Endothelial cell of umbilical vein (primary cell): Measurements from ENCODE around the gene THAP4. TPM values are rescaled to one million over a fixed set of nuclear protein-coding genes. Genes with fewer than 3 reads are reported as not detected.

Experiments
- BruUV-seq: library from RNA; stranded (reverse); fragments of 400-500 nt; replicated peaks from 2 replicates; lab custom pipeline; 2021; lab: Mats Ljungman, UMichigan
- CTCF ChIA-PET: fragments of 300-600, 350-600 bp; sonication (Branson Sonifier 250); formaldehyde crosslinking; loops from one replicate; lab custom pipeline; 2021; ENCODE audit warnings: antibody characterized with exemption, inconsistent platforms; lab: Charles Lee
- POLR2A ChIA-PET: fragments of 300-600, 350-600 bp; sonication (Branson Sonifier 250); formaldehyde crosslinking; loops from one replicate; lab custom pipeline; 2021; ENCODE audit warnings: antibody characterized with exemption, inconsistent platforms; lab: Charles Lee
- DNase-seq: peaks from one replicate; pipeline ENCODE4 v3.0.0-alpha.2; 2011; ENCODE audit warnings: low read depth, low spot score
- FAIRE-seq: peaks from 2 replicates; lab custom pipeline; 2011; peaks lifted over from hg19 to GRCh38; lab: Jason Lieb, UNC
- H2AFZ ChIP-seq: 2 replicates; pipeline ENCODE4 v1.6.0; 2012; ENCODE audit warnings: low read depth, low read length, control low read depth, inconsistent platforms
- H3K27ac ChIP-seq: 2 replicates; pipeline ENCODE4 v1.5.1; 2011; ENCODE audit warnings: low read depth, mild to moderate bottlenecking, control low read depth, low read length, moderate library complexity; ENCODE audit not compliant: insufficient read depth
- H3K27me3 ChIP-seq, 2 experiments: 2 replicates each; pipeline versions ENCODE4 v1.6.0 to v1.6.1; 2011; ENCODE audit warnings: low read length in 2 of 2, mixed read lengths in 1 of 2; ENCODE audit not compliant: control insufficient read depth in 2 of 2, insufficient read depth in 2 of 2
- H3K36me3 ChIP-seq, 2 experiments: 2 replicates in 1 of 2; 3 replicates in 1 of 2; pipeline ENCODE4 v1.5.1; 2011; ENCODE audit warnings: low read length in 2 of 2, mild to moderate bottlenecking in 1 of 2, moderate library complexity in 1 of 2; ENCODE audit not compliant: control insufficient read depth in 2 of 2, insufficient read depth in 2 of 2; ENCODE audit errors: extremely low read depth in 1 of 2
- H3K4me1 ChIP-seq: 3 replicates; pipeline ENCODE4 v1.5.1; 2011; ENCODE audit warnings: mild to moderate bottlenecking, low read length; ENCODE audit not compliant: control insufficient read depth, insufficient read depth; ENCODE audit errors: extremely low read depth
- H3K4me2 ChIP-seq: 2 replicates; pipeline ENCODE4 v1.6.1; 2011; ENCODE audit warnings: low read length, control low read depth, mixed read lengths; ENCODE audit not compliant: insufficient read depth
- H3K4me3 ChIP-seq, 3 experiments: fragments of 200-600 bp in 1 of 3; sonication (generic), shearing (Covaris generic) in 1 of 3; replicated peaks in 1 of 3; 2 replicates each; pipeline ENCODE4 v1.5.1; 2011 to 2016; ENCODE audit warnings: control low read depth in 3 of 3, low read length in 3 of 3, mild to moderate bottlenecking in 2 of 3, inconsistent platforms in 1 of 3, low read depth in 1 of 3, moderate library complexity in 1 of 3; ENCODE audit not compliant: insufficient read depth in 1 of 3
- H3K79me2 ChIP-seq: 2 replicates; pipeline ENCODE4 v1.6.0; 2012; ENCODE audit warnings: low read length, inconsistent platforms; ENCODE audit not compliant: control insufficient read depth, insufficient read depth
- H3K9ac ChIP-seq: replicated peaks from 2 replicates; pipeline ENCODE3; 2011; ENCODE audit warnings: low read length, control low read depth; ENCODE audit not compliant: insufficient read depth; ENCODE audit errors: extremely low read depth
- H3K9me1 ChIP-seq: replicated peaks from 3 replicates; pipeline ENCODE4 v1.6.0; 2011; ENCODE audit warnings: mild to moderate bottlenecking, low read length; ENCODE audit not compliant: control insufficient read depth, insufficient read depth; ENCODE audit errors: extremely low read depth
- H3K9me3 ChIP-seq: replicated peaks from 2 replicates; pipeline ENCODE4 v1.5.1; 2012; ENCODE audit warnings: low read length, inconsistent platforms; ENCODE audit not compliant: control insufficient read depth, insufficient read depth
- H4K20me1 ChIP-seq: replicated peaks from 2 replicates; pipeline ENCODE3; 2011; ENCODE audit warnings: mild to moderate bottlenecking, low read length; ENCODE audit not compliant: control insufficient read depth, insufficient read depth; ENCODE audit errors: extremely low read depth
- EZH2 ChIP-seq: IDR thresholded peaks from 2 replicates; pipeline ENCODE4 v1.6.1; 2012; ENCODE audit warnings: borderline replicate concordance, low read depth, mild to moderate bottlenecking, moderate library complexity, low read length, inconsistent platforms; ENCODE audit not compliant: severe bottlenecking
- FOS ChIP-seq: IDR thresholded peaks from 2 replicates; pipeline ENCODE4 v1.6.1; 2011; ENCODE audit warnings: mild to moderate bottlenecking, low read length, moderate library complexity, borderline replicate concordance; ENCODE audit not compliant: insufficient read depth
- GATA2 ChIP-seq: IDR thresholded peaks from 2 replicates; pipeline ENCODE4 v1.7.0; 2011; ENCODE audit warnings: low read depth, mild to moderate bottlenecking, moderate library complexity, mixed read lengths, low read length; ENCODE audit not compliant: insufficient read length, insufficient read depth
- JUN ChIP-seq: IDR thresholded peaks from 2 replicates; pipeline ENCODE4 v1.6.1; 2011; ENCODE audit warnings: borderline replicate concordance, low read depth; ENCODE audit not compliant: insufficient read length, insufficient read depth
- MYC ChIP-seq: IDR thresholded peaks from one replicate; pipeline ENCODE4 v1.6.1; 2011; ENCODE audit warnings: mild to moderate bottlenecking, low read depth, low read length
- POLR2A ChIP-seq: IDR thresholded peaks from 2 replicates; pipeline ENCODE4 v1.6.1; 2012; ENCODE audit warnings: low read depth, mild to moderate bottlenecking, control low read depth, low read length
- POLR2AphosphoS5 ChIP-seq: IDR thresholded peaks from 2 replicates; pipeline ENCODE4 v1.6.1; 2012; ENCODE audit warnings: low read depth, mild to moderate bottlenecking, control low read depth, low read length, moderate library complexity; ENCODE audit not compliant: insufficient read depth
- dilution Hi-C: fragments of 300-500 bp; cut with MboI; formaldehyde crosslinking; loops from one replicate; pipeline ENCODE4 v1.15.0; 2019; ENCODE audit warnings: low sequenced_read_pairs; ENCODE audit not compliant: extremely low pct_ligation_motif_present
- intact Hi-C: fragments of 100-400 bp; cut with micrococcal nuclease; formaldehyde crosslinking; loops from one replicate; pipeline ENCODE4 v1.10.0; 2022
- polyA plus RNA-seq, 4 experiments: library from polyadenylated mRNA; depleted of rRNA in 3 of 4; stranded (reverse) in 3 of 4; unstranded in 1 of 4; fragments of >200 nt; gene quantifications; 2 replicates each; pipeline versions ENCODE4 v1.2.1 to v1.2.3, GENCODE V29; 2011 to 2012; ENCODE audit warnings: missing spikeins in 1 of 4
- total RNA-seq: library from RNA; stranded (reverse); gene quantifications from 2 replicates; pipeline ENCODE4 v1.2.3, GENCODE V29; 2021
- TF ChIP-seq, protein P1 (sequence below), 2 donors: IDR thresholded peaks; 1 replicate in 1 of 2; 2 replicates in 1 of 2; pipeline ENCODE4 v1.5.1; 2011; ENCODE audit warnings: low read length in 2 of 2, mild to moderate bottlenecking in 2 of 2, moderate library complexity in 2 of 2, control low read depth in 1 of 2, inconsistent platforms in 1 of 2, low read depth in 1 of 2; ENCODE audit not compliant: insufficient read depth in 1 of 2; ENCODE audit errors: extremely low read depth in 1 of 2
- TF ChIP-seq, protein P2 (sequence below): IDR thresholded peaks from 2 replicates; pipeline ENCODE4 v1.6.1; 2011; ENCODE audit not compliant: insufficient read depth, insufficient read length

Gene THAP4
- total and polyA plus RNA-seq, 2 donors (not counting 3 experiments of a cell fraction or from before 2014, with no cell fraction given), result 45.4 to 47.4 TPM

DNA sequence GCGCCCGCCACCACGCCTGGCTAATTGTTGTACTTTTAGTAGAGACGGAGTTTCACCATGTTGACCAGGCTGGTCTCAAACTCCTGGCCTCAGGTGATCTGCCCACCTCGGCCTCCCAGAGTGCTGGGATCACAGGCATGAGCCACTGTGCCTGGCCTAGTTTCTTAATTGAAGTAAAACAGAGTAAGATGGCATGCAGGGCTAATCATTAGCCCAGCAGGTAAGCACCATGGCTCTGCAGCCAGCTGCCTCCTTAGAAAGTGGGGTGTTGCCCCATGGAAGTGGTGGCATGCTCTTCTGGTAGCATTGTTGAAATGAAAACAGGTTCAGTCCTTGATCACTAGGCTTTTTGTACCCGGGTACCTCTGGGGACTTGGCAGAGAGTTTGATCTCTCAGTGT is 13.0 kb upstream of the THAP4 start:
- TF ChIP-seq POLR2AphosphoS5 (no peak), MYC (no peak), GATA2 (no peak), EZH2 (no peak), POLR2A (no peak), FOS (no peak), JUN (no peak)
- TF ChIP-seq, protein P1, sequence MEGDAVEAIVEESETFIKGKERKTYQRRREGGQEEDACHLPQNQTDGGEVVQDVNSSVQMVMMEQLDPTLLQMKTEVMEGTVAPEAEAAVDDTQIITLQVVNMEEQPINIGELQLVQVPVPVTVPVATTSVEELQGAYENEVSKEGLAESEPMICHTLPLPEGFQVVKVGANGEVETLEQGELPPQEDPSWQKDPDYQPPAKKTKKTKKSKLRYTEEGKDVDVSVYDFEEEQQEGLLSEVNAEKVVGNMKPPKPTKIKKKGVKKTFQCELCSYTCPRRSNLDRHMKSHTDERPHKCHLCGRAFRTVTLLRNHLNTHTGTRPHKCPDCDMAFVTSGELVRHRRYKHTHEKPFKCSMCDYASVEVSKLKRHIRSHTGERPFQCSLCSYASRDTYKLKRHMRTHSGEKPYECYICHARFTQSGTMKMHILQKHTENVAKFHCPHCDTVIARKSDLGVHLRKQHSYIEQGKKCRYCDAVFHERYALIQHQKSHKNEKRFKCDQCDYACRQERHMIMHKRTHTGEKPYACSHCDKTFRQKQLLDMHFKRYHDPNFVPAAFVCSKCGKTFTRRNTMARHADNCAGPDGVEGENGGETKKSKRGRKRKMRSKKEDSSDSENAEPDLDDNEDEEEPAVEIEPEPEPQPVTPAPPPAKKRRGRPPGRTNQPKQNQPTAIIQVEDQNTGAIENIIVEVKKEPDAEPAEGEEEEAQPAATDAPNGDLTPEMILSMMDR (IDR thresholded peaks at IDR 0.05; ENCODE audit: extremely low read depth in 1 of 2, insufficient read depth in 1 of 2, low read depth in 1 of 2, low read length in 2 of 2), result no peak
- TF ChIP-seq, protein P2, sequence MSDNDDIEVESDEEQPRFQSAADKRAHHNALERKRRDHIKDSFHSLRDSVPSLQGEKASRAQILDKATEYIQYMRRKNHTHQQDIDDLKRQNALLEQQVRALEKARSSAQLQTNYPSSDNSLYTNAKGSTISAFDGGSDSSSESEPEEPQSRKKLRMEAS, result no peak
- DNase-seq (no peak), FAIRE-seq (no peak)
- no peaks in the 10 kb centered on the region for H3K4me1 ChIP-seq
- dilution Hi-C loops, result no loop called here
- no peak overlapping the region for H3K27ac ChIP-seq
- intact Hi-C loops, result no loop called here
- no peak overlapping the region for H3K9ac ChIP-seq
- no peak overlapping the region for H3K4me2 ChIP-seq
- no peak overlapping the region for H2AFZ ChIP-seq
- no peaks in the 10 kb centered on the region for H3K9me3 ChIP-seq
- peaks cover 10 to 22% of the 10 kb centered on the region in 2 experiments for H3K36me3 ChIP-seq
- ChIA-PET POLR2A (interaction anchor here (0.7 kb wide), 1 partner anchor 46 kb away, joined by 3 read pairs; no protein-coding TSS in a partner anchor), CTCF (interaction anchor here (1.0 kb wide), 1 partner anchor 10 kb away, joined by 3 read pairs; no protein-coding TSS in a partner anchor)
- H3K27me3 ChIP-seq, result no peaks in the 10 kb centered on the region
- H3K9me1 ChIP-seq, result no peaks in the 10 kb centered on the region
- H3K79me2 ChIP-seq, result peaks cover 41% of the 10 kb centered on the region
- H3K4me3 ChIP-seq, result no peak overlapping the region
- BruUV-seq, result no TSS peak
- no peaks in the 10 kb centered on the region for H4K20me1 ChIP-seq
